Neural progenitor cell (in vitro differentiated cells): ENCODE data around the gene KLHL15.

Experiments
- CTCF ChIP-seq: fragments of 200-600 bp; sonication (generic); IDR thresholded peaks from 2 replicates; pipeline ENCODE4 v1.5.1; 2017; ENCODE audit warnings: antibody characterized with exemption, mild to moderate bottlenecking
- EZH2phosphoT487 ChIP-seq: fragments of 200-600 bp; sonication (generic); IDR thresholded peaks from 2 replicates; pipeline ENCODE4 v1.6.1; 2017; ENCODE audit warnings: antibody characterized with exemption

GRCh38 chrX:24019448-24019847 is 7.5 kb downstream of the KLHL15 start:
- no peak for TF ChIP-seq CTCF
- no peak for TF ChIP-seq EZH2phosphoT487
